ENCODE data around the gene RCOR2. TPM values are rescaled to one million over a fixed set of nuclear protein-coding genes. Genes with fewer than 3 reads are reported as not detected.

RCOR2 gene
- total RNA-seq, 2 donors from 2014 or later: 0.64 to 3.3 TPM

- TF ChIP-seq POLR2A (IDR thresholded peaks at IDR 0.05) (no peak), POLR2AphosphoS5 (IDR thresholded peaks at IDR 0.05) (no peak), CTCF (IDR thresholded peaks at IDR 0.05) (no peak)
- H3K36me3 ChIP-seq: peaks cover 0 to 7% of the 10 kb centered on the region in 2 donors
- intact Hi-C loops (cut with DNase I): no loop called here
- no peak for DNase-seq (ENCODE audit: low spot score)
- H3K9me3 ChIP-seq: no peaks in the 10 kb centered on the region
- no peak overlapping the region for H3K4me3 ChIP-seq
- peaks cover 18% of the 10 kb centered on the region for H3K4me1 ChIP-seq (replicated peaks)
- H3K27me3 ChIP-seq (replicated peaks; ENCODE audit: insufficient read depth): no peaks in the 10 kb centered on the region
- H3K27ac ChIP-seq: no peak overlapping the region
- WGBS: 43% methylated on average over 3 of the region's 3 CpGs
These were observed 24.7 kb downstream of the RCOR2 start for GRCh38 chr11:63892228-63892627.

- intact Hi-C loops (cut with DNase I): no loop called here
- 74% methylated on average over 7 of the region's 7 CpGs for WGBS
- no peak for DNase-seq (ENCODE audit: low spot score)
- Histone ChIP-seq H3K9me3 (no peaks in the 10 kb centered on the region), H3K27ac (no peak overlapping the region), H3K4me1 (replicated peaks) (peaks cover 18% of the 10 kb centered on the region), H3K36me3 (no peaks in the 10 kb centered on the region), H3K4me3 (no peak overlapping the region), H3K27me3 (replicated peaks; ENCODE audit: insufficient read depth) (no peaks in the 10 kb centered on the region)
- TF ChIP-seq POLR2A (IDR thresholded peaks at IDR 0.05): no peak
- TF ChIP-seq CTCF (IDR thresholded peaks at IDR 0.05): no peak
- TF ChIP-seq POLR2AphosphoS5 (IDR thresholded peaks at IDR 0.05): no peak
These were observed 26.6 kb downstream of the RCOR2 start for GRCh38 chr11:63890368-63890767.

- Histone ChIP-seq H3K4me3 (no peak overlapping the region), H3K27me3 (replicated peaks; ENCODE audit: insufficient read depth) (no peaks in the 10 kb centered on the region), H3K27ac (peak overlapping the region; percentile 68 to 82), H3K9me3 (no peaks in the 10 kb centered on the region), H3K36me3 (no peaks in the 10 kb centered on the region), H3K4me1 (replicated peaks) (peaks cover 18% of the 10 kb centered on the region)
- no peak for DNase-seq (ENCODE audit: low spot score)
- WGBS: 76% methylated on average over 6 of the region's 6 CpGs
- TF ChIP-seq POLR2A (IDR thresholded peaks at IDR 0.05) (no peak), CTCF (IDR thresholded peaks at IDR 0.05) (no peak), POLR2AphosphoS5 (IDR thresholded peaks at IDR 0.05) (no peak)
- intact Hi-C loops (cut with DNase I): no loop called here
These were observed 27.6 kb downstream of the RCOR2 start for GRCh38 chr11:63889344-63889743.

- TF ChIP-seq POLR2A (IDR thresholded peaks at IDR 0.05) (no peak), POLR2AphosphoS5 (IDR thresholded peaks at IDR 0.05) (no peak), CTCF (IDR thresholded peaks at IDR 0.05) (peak in 1 of 4 experiments; percentile 30)
- peak; percentile 81 for DNase-seq (ENCODE audit: low spot score)
- intact Hi-C loops (cut with DNase I): no loop called here
- Histone ChIP-seq H3K4me1 (replicated peaks) (peaks cover 18% of the 10 kb centered on the region), H3K27me3 (replicated peaks; ENCODE audit: insufficient read depth) (no peaks in the 10 kb centered on the region), H3K36me3 (no peaks in the 10 kb centered on the region), H3K27ac (peak overlapping the region; percentile 68 to 82), H3K4me3 (peak overlapping the region; percentile 12 to 29), H3K9me3 (no peaks in the 10 kb centered on the region)
- WGBS: 25% methylated on average over 25 of the region's 25 CpGs
These were observed 28.5 kb downstream of the RCOR2 start for GRCh38 chr11:63888170-63889086.

Measured in prostate gland (tissue), 2 donors.